GM21390 (cell line): ENCODE measurements around the gene PRR22.
"Not testable (repeated sequence)": the region's sequence is repeated elsewhere in the genome, so short reads cannot be mapped to it uniquely, and the experiment has no call there.

Experiments
- ATAC-seq: cut with Tn5 transposase; IDR thresholded peaks from one replicate; pipeline ENCODE4 v1.9.1; 2021; ENCODE audit not compliant: unreplicated experiment

Gene PRR22

DNA sequence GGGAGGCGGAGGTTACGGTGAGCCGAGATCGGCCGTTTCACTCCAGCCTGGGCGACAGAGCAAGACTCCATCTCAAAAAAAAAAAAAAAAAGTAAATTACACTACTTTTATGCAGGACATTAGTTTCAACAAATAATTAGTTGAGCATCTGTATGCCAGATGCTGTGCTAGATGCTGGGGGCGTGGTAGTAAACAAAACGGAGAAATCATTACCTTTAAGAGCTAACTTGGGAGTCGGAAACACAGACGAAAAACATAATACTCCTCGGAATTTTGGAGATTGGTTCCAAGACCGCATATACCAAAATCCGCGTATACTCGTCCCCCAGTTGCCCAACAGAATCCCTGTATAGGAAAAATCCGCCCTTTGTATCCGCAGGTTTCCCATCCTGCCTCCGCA lies 7.7 kb upstream of the PRR22 start:
- no peak for ATAC-seq

- peak; percentile 84 for ATAC-seq
Observed at GRCh38 chr19:5790559-5791520, 6.3 kb upstream of the PRR22 start, which contains the start of gene DUS3L. TSS of gene DUS3L (minus strand) at chr19:5791163. CDS start at chr19:5791141, 22 bp downstream.

- no peak for ATAC-seq
Observed at GRCh38 chr19:5789886-5790558, 5.5 kb upstream of the PRR22 start.

DNA sequence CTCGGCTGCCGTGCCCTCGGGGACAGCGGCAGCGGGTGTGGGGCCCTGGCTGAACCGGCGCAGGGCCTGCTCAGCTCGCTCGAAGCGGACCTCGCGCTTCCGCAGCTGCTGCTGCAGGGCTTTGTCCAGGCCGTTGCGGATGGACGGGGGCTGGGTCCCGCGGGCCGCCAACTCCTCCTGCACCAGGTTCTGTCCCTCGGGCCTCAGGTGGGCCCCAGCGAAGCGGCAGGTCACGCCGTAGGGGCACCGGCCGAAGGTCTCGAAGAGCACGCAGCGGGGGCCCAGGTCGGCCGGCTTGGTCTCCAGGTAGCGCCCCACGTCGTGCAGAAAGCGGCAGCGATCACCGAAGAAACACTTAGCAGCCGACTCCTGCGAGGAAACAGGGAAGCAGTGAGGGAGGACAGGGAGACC lies 4.8 kb upstream of the PRR22 start:
- ATAC-seq = no peak

GRCh38 chr19:5788422-5788821 lies 3.9 kb upstream of the PRR22 start:
- no peak for ATAC-seq

DNA sequence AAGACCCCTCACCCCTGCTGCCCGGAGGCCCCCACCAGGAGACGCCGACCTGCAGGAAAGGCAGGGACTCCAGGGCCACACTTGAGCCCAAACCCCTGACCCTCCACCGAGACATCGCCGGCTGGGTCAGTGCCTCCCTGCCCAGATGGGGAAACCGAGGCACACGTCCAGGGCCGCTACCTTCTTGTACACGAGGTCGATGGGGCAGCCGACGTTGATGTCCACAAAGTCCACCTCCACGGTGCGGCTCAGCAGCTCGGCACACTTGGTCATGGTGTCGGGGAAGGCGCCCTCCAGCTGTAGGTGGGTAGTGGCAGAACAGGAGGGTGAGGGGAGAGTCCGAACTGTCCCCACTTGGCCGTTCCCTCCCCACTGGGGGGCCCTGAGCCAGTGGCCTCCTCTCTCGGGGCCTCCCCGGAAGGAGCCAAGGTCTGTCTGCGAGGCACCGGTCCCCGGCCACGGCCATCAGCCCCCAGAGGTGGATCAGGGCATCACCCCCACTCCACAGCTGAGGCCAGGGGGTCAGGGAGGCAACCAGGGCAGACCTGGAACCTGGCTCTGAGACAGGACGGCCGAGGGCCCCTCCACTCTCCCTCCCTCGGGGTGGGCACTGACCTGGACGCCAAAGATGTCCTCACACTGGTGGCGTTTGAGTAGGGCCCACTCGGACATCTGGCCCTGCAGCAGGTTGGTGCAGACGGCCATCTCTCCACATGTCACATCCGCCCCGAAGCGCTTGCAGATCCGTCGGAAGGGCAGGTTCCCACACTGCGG lies 3.0 kb upstream of the PRR22 start:
- ATAC-seq = no peak

GRCh38 chr19:5786593-5787408 lies 2.3 kb upstream of the PRR22 start:
- no peak for ATAC-seq

- no peak for ATAC-seq
Observed at GRCh38 chr19:5785423-5785822, 877 bp upstream of the PRR22 start.

GRCh38 chr19:5782945-5783919 lies 1.3 kb downstream of the PRR22 start:
- no peak for ATAC-seq

- ATAC-seq = no peak
Observed at GRCh38 chr19:5782322-5782721, 2.2 kb downstream of the PRR22 start.

DNA sequence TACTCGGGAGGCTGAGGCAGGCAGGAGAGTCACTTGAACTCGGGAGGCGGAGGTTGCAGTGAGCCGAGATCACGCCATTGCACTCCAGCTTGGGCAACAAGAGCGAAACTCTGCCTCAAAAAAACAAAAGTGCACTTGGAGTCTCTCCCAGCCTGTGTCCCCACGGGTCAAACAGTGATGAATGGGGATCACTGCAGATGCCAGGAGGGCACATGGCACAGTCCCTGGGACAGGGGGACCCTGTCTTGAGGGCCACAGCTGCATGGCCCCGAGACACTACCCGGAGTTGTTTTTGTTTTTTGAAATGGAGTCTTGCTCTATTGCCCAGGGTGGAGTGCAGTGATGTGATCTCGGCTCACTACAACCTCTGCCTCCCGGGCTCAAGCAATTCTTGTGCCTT lies 3.6 kb downstream of the PRR22 start:
- not testable (repeated sequence) for ATAC-seq

GRCh38 chr19:5778402-5778801 lies 6.1 kb downstream of the PRR22 start:
- no peak for ATAC-seq

- no peak for ATAC-seq
Observed at GRCh38 chr19:5775668-5776309, 8.8 kb downstream of the PRR22 start.

- ATAC-seq = no peak
Observed at GRCh38 chr19:5774921-5775320, 9.6 kb downstream of the PRR22 start.

- ATAC-seq = no peak
Observed at GRCh38 chr19:5773276-5773675, 11.3 kb downstream of the PRR22 start.

DNA sequence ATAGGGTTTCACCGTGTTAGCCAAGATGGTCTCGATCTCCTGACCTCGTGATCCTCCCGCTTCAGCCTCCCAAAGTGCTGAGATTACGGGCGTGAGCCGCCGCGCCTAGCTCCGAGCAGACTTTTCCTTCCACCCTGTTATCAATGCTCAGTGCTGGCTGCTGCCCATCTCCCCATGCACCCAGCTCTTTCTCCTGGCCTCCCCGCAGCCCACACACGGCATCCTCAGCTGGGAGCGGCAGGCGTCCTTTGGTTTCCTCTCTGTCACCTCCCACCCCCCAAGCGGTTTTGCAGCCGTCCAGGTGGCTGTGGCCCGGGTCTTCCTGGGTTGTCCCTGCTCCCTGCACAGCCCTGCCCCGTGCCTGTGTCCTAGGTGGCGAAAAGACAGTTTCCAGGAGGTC lies 12.1 kb downstream of the PRR22 start:
- ATAC-seq = no peak

DNA sequence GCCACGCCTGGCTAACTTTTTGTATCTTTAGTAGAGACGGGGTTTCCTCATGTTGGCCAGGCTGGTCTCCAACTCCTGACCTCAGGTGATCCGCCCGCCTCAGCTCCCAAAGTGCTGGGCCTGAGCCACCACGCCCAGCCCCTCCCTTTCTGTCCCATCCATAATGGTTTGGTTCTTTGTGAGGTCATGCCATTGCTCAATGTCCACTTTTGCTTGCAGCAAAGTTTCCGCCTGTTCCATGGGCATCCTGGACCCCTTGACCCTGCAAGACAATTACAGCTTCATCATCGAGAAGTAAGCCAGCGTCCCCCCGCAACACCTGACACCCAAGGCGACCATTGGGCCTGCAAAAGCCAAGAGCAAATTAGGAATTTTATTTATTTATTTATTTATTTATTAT lies 16.6 kb downstream of the PRR22 start:
- ATAC-seq = no peak

- no peak for ATAC-seq
Observed at GRCh38 chr19:5765220-5765619, 19.3 kb downstream of the PRR22 start.
